HUES48 (cell line): ENCODE measurements around the gene TMEM125.

ENCODE experiments used
- H3K27ac ChIP-seq: one replicate; pipeline ENCODE4 v1.7.0; 2013; ENCODE audit warnings: low read depth, low read length, inconsistent platforms
- H3K27me3 ChIP-seq: 2 replicates; pipeline ENCODE4 v1.6.1; 2013; ENCODE audit warnings: mild to moderate bottlenecking, low read length; ENCODE audit not compliant: control insufficient read depth, insufficient read depth
- H3K36me3 ChIP-seq: 2 replicates; pipeline ENCODE4 v1.6.1; 2013; ENCODE audit warnings: low read length; ENCODE audit not compliant: control insufficient read depth, insufficient read depth
- H3K4me1 ChIP-seq: 2 replicates; pipeline ENCODE4 v1.6.1; 2013; ENCODE audit warnings: mild to moderate bottlenecking, low read length; ENCODE audit not compliant: control insufficient read depth, insufficient read depth
- H3K4me3 ChIP-seq: 2 replicates; pipeline ENCODE4 v1.5.1; 2013; ENCODE audit warnings: mild to moderate bottlenecking, low read depth, low read length
- H3K9ac ChIP-seq: 2 replicates; pipeline ENCODE4 v1.6.1; 2013; ENCODE audit warnings: mild to moderate bottlenecking, low read depth, low read length, moderate library complexity
- H3K9me3 ChIP-seq: 2 replicates; pipeline ENCODE4 v1.6.1; 2013; ENCODE audit warnings: low read length; ENCODE audit not compliant: control insufficient read depth, insufficient read depth

Gene TMEM125

GRCh38 chr1:43307458-43308158, 37.8 kb downstream of the TMEM125 start:
- no peaks in the 10 kb centered on the region for H3K27me3 ChIP-seq
- no peaks in the 10 kb centered on the region for H3K9me3 ChIP-seq
- no peak overlapping the region for H3K9ac ChIP-seq
- H3K36me3 ChIP-seq, result no peaks in the 10 kb centered on the region
- no peak overlapping the region for H3K27ac ChIP-seq
- H3K4me3 ChIP-seq, result no peak overlapping the region
- no peaks in the 10 kb centered on the region for H3K4me1 ChIP-seq

- H3K4me1 ChIP-seq, result no peaks in the 10 kb centered on the region
- H3K9ac ChIP-seq, result no peak overlapping the region
- H3K4me3 ChIP-seq, result no peak overlapping the region
- no peak overlapping the region for H3K27ac ChIP-seq
- no peaks in the 10 kb centered on the region for H3K9me3 ChIP-seq
- H3K36me3 ChIP-seq, result no peaks in the 10 kb centered on the region
- no peaks in the 10 kb centered on the region for H3K27me3 ChIP-seq
These were observed 39.0 kb downstream of the TMEM125 start for GRCh38 chr1:43308635-43309404.

- Histone ChIP-seq H3K9ac (no peak overlapping the region), H3K36me3 (no peaks in the 10 kb centered on the region), H3K27ac (no peak overlapping the region), H3K9me3 (no peaks in the 10 kb centered on the region), H3K4me1 (no peaks in the 10 kb centered on the region), H3K27me3 (no peaks in the 10 kb centered on the region), H3K4me3 (no peak overlapping the region)
These were observed 39.7 kb downstream of the TMEM125 start for GRCh38 chr1:43309405-43310025.

- no peaks in the 10 kb centered on the region for H3K27me3 ChIP-seq
- no peak overlapping the region for H3K4me3 ChIP-seq
- H3K27ac ChIP-seq, result no peak overlapping the region
- H3K36me3 ChIP-seq, result no peaks in the 10 kb centered on the region
- no peak overlapping the region for H3K9ac ChIP-seq
- H3K4me1 ChIP-seq, result no peaks in the 10 kb centered on the region
- H3K9me3 ChIP-seq, result no peaks in the 10 kb centered on the region
These were observed 41.7 kb downstream of the TMEM125 start for GRCh38 chr1:43311521-43311920.

- H3K9ac ChIP-seq, result no peak overlapping the region
- no peaks in the 10 kb centered on the region for H3K27me3 ChIP-seq
- H3K4me3 ChIP-seq, result no peak overlapping the region
- H3K9me3 ChIP-seq, result no peaks in the 10 kb centered on the region
- no peaks in the 10 kb centered on the region for H3K36me3 ChIP-seq
- H3K4me1 ChIP-seq, result no peaks in the 10 kb centered on the region
- H3K27ac ChIP-seq, result no peak overlapping the region
These were observed 42.4 kb downstream of the TMEM125 start for GRCh38 chr1:43312212-43312623.

- H3K9me3 ChIP-seq, result no peaks in the 10 kb centered on the region
- no peaks in the 10 kb centered on the region for H3K4me1 ChIP-seq
- H3K36me3 ChIP-seq, result no peaks in the 10 kb centered on the region
- H3K27ac ChIP-seq, result no peak overlapping the region
- no peak overlapping the region for H3K4me3 ChIP-seq
- H3K27me3 ChIP-seq, result no peaks in the 10 kb centered on the region
- H3K9ac ChIP-seq, result no peak overlapping the region
These were observed 43.1 kb downstream of the TMEM125 start for GRCh38 chr1:43312663-43313515.

GRCh38 chr1:43313771-43314170, 44.0 kb downstream of the TMEM125 start:
- H3K36me3 ChIP-seq, result no peaks in the 10 kb centered on the region
- H3K27me3 ChIP-seq, result no peaks in the 10 kb centered on the region
- H3K27ac ChIP-seq, result no peak overlapping the region
- no peak overlapping the region for H3K9ac ChIP-seq
- H3K9me3 ChIP-seq, result no peaks in the 10 kb centered on the region
- no peaks in the 10 kb centered on the region for H3K4me1 ChIP-seq
- H3K4me3 ChIP-seq, result no peak overlapping the region

- Histone ChIP-seq H3K4me3 (no peak overlapping the region), H3K9ac (no peak overlapping the region), H3K9me3 (no peaks in the 10 kb centered on the region), H3K4me1 (no peaks in the 10 kb centered on the region), H3K27me3 (no peaks in the 10 kb centered on the region), H3K36me3 (no peaks in the 10 kb centered on the region), H3K27ac (no peak overlapping the region)
These were observed 44.5 kb downstream of the TMEM125 start for GRCh38 chr1:43314233-43314632.

GRCh38 chr1:43315481-43315880, 45.7 kb downstream of the TMEM125 start:
- no peak overlapping the region for H3K27ac ChIP-seq

GRCh38 chr1:43315963-43316737, 46.4 kb downstream of the TMEM125 start:
- Histone ChIP-seq H3K4me3 (no peak overlapping the region), H3K9me3 (no peaks in the 10 kb centered on the region), H3K9ac (no peak overlapping the region), H3K27me3 (no peaks in the 10 kb centered on the region), H3K36me3 (no peaks in the 10 kb centered on the region), H3K27ac (no peak overlapping the region), H3K4me1 (no peaks in the 10 kb centered on the region)

More at GRCh38 chr1:43315481-43315880, 45.7 kb downstream of the TMEM125 start:
- Histone ChIP-seq H3K9ac (no peak overlapping the region), H3K9me3 (no peaks in the 10 kb centered on the region), H3K4me1 (no peaks in the 10 kb centered on the region), H3K27me3 (no peaks in the 10 kb centered on the region), H3K36me3 (no peaks in the 10 kb centered on the region), H3K4me3 (no peak overlapping the region)
